Epithelial cell of esophagus (primary cell): Measurements from ENCODE around the gene CMTR1.

Source experiments
- DNase-seq: peaks from one replicate; pipeline ENCODE4 v3.0.0; 2010; ENCODE audit warnings: low read depth
- H3K4me3 ChIP-seq: 2 replicates; pipeline ENCODE4 v1.5.1; 2011; ENCODE audit warnings: mild to moderate bottlenecking, low read length, control low read depth
- CTCF ChIP-seq: IDR thresholded peaks from 2 replicates; pipeline ENCODE4 v1.5.1; 2011; ENCODE audit warnings: low read depth, mild to moderate bottlenecking, low read length, control low read depth, inconsistent platforms; ENCODE audit not compliant: insufficient read depth; ENCODE audit errors: missing control alignments

Gene CMTR1

DNA sequence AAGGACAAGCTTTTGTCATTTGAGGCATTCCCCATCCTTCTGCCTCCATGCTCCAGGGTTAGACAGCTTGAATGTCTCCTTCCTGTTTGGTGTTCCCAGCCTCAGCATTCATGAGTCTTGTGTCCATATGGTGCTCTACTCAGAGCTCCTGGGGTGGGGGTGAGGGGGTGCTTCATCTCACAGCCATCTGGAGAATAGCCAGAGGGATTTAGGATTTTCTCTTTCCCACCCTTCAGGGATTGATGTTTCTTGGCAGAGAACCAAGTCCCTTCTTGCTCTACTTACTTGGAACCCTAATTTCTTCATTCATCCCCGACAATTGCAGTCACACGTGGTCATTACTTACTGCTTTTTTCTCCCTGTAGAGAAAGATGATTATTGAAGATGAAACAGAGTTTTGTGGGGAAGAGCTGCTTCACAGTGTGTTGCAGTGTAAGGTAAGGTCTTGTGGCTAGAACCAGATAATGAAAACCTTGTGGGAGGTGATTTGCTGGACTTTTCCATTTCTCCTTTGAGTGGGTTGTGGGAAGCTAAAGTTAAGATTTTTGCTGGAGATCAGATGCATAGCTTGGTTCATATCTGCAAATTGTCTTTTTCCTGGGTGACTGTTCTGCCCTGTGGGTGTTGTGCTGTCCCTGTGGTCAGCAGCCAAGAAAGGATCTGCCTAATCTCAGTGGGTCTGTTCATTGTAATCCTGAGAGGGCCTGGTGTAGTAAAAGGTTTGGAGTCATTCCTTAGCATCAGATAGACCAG, 18.6 kb downstream of the CMTR1 start:
- H3K4me3 ChIP-seq, result no peak overlapping the region
- no peak for TF ChIP-seq CTCF
- DNase-seq, result no peak

DNA sequence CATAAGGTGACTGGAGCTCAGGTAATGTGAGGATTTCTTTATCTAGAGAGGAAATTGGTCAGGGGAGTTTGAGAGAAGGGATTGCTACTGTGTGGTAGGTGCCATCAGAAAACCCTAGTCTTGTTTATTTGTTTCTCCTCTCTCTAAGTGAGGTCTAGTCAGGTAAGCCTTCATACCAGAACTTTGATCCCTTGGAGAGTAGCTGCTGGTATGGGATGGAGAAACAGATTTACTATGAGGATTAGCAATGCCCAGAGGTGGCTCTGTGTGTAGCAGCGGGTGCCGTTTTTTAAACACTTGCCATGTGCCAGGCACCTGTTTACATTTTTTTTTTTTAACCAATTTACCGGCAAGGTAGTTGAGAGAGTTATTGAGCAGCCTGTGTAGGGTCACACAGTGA, 19.5 kb downstream of the CMTR1 start:
- no peak for DNase-seq
- TF ChIP-seq CTCF, result no peak
- no peak overlapping the region for H3K4me3 ChIP-seq

DNA sequence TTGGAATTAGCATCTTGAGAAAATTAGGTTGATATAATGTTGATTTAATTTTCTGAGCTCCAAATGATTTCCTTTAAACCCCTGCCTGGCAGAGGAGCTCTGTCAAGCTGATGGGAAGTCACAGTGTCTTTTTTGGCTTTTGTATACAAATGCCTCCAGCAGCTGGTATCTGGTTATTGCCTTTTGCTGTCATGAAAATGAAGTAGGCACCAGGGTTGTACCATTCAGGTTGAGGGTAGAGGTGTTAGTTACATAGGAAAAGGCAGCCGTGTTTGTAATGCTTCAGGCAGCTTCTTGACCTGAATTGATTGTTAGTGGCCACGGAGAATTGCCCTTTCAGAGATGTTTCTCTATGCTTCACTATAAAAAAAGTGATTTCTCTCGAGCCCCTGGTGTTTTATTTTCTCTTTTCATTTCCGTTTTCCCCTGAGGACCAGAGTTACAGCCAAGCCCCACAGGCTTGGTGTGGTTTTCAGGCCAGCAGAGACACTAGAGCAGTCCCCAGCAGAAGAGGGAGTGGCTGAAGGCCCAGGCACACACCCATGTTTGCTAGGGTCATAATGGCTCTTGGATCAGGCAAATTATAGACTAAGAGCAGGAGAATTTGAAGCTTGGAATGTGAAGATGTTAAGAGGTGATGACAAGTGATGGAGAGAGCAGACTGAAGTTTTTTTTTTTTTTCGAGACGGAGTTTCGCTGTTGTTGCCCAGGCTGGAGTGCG, 21.6 kb downstream of the CMTR1 start:
- H3K4me3 ChIP-seq, result no peak overlapping the region
- DNase-seq, result no peak
- TF ChIP-seq CTCF, result no peak

DNA sequence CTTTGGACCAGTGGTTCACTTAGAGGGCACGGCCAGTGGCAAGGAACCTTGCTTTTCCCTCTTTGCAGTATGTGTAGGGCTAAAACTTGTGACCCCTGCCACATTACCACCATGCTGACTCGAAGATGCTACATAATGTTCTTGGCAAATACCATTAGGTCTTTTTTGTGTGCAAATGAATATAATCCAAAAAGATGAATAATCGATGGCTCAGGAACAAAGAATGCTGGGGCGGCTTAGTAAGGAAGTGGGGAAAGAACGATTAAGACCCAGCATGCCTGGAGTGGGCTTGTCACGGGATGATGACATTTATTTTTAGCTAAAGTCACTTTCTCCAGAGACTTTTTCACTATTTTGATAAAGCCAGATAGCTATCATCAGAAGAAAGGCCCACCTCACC, 23.1 kb downstream of the CMTR1 start:
- H3K4me3 ChIP-seq, result no peak overlapping the region
- peak; percentile 75 for DNase-seq
- no peak for TF ChIP-seq CTCF

DNA sequence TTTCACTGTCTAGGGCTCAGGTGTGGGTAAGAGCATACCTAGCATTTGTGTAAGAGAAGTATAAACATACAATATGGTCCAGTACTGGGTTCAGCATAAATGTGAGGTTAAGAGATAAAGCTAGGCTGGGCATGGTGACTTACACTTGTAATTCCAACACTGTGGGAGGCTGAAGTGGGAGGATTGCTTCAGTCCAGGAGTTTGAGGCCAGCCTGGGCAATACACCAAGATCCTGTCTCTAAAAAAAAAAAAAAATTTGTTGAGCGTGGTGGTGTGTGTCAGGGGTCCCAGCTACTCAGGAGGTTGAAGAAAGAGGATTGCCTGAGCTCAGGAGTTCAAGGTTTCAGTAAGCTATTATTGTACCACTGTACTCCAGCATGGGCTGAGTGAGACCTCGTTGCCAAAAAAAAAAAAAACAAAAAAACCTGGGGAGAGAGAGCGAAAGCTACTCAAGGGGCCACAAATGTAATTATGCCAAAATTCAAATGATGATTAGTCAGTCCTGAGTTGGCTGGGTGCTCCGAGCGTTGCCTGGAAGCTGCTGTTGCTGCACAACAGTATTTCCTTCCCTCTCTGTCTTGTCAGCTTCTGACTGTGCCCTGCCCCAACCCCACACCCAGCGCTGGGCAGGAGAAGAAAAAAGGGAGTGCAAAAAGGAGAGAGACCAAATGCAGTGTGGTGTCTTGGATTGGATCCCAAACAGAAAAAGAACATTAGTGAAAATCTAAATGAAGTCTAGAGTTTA, 24.0 kb downstream of the CMTR1 start:
- TF ChIP-seq CTCF, result no peak
- H3K4me3 ChIP-seq, result no peak overlapping the region
- peak; percentile 75 for DNase-seq

DNA sequence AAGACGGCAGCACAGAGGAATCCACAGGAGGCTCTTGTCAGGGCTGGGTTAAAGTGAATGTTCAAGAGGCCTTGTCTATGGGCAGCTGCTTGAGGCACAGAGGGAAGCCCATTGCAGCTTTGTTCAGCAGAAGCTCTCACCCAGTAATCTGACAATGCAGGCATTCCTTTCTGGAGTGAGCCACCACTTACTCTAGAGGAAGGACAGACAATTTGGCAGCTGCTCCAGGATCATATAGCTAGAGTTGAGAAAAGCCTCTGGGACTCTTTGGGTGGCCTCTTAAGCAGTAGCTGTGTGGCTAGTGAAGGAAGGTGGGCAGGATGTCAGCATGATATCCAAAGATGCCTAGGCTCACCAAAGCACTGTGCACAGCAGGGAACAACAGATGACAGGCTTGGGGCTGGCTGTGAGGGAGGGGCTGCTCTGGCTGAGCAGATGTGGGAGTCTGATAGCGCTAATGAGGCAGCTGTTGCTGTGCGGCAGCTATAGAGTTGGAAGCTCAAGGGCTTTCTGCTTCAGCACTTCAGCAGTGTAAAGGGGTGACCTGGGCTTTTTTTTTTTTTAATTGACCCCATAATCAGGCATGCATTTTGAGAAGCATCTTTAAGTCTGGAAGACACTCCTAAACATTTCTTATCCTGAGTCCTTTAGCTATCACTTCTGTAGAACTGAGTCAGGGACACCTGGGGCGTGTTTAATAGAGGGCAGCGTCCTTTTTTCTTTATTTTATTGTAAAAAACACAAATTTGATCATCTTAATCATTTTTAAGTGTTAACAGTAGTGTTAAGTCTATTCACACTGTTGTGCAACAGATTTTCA, 27.2 kb downstream of the CMTR1 start:
- H3K4me3 ChIP-seq, result no peak overlapping the region
- DNase-seq, result no peak
- TF ChIP-seq CTCF, result no peak
